Peyer's patch (tissue), 4 donors: ENCODE results near the gene KRT1.

Experiments
- POLR2A ChIP-seq, 2 donors: fragments of 450-650 bp; IDR thresholded peaks; one replicate each; pipeline ENCODE4 v1.5.1; 2017; ENCODE audit warnings: antibody characterized with exemption in 2 of 2, mild to moderate bottlenecking in 2 of 2, moderate library complexity in 2 of 2
- TF ChIP-seq, protein P1 (sequence below), 6 experiments: fragments of 450-650 bp in 4 of 6; fragments of 200-600 bp in 2 of 6; sonication (generic) in 1 of 6; IDR thresholded peaks; one replicate each; pipeline ENCODE4 v1.5.1; 2017 to 2019; ENCODE audit warnings: antibody characterized with exemption in 6 of 6, mild to moderate bottlenecking in 3 of 6, moderate library complexity in 1 of 6

DNA sequence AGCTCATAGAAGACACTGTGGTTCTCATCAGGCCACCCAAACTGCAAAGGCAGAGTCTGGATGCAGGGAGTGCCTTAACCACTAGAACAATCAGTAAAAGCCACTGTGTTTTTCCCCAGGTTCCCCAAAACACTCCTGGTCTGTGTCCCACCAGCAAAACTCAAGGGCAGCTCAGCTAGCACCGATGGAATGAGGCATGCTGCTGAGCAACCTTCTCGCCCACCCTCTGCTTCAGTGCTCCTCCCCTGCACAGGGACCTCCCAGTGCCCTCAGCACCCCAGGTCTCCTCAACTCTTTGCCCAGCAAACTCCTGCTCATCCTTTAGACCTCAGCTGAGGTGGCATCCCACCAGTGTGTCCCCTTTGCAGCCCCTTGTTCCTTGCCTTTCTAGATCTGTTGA lies 19.2 kb upstream of the KRT1 start:
- TF ChIP-seq, protein P1, sequence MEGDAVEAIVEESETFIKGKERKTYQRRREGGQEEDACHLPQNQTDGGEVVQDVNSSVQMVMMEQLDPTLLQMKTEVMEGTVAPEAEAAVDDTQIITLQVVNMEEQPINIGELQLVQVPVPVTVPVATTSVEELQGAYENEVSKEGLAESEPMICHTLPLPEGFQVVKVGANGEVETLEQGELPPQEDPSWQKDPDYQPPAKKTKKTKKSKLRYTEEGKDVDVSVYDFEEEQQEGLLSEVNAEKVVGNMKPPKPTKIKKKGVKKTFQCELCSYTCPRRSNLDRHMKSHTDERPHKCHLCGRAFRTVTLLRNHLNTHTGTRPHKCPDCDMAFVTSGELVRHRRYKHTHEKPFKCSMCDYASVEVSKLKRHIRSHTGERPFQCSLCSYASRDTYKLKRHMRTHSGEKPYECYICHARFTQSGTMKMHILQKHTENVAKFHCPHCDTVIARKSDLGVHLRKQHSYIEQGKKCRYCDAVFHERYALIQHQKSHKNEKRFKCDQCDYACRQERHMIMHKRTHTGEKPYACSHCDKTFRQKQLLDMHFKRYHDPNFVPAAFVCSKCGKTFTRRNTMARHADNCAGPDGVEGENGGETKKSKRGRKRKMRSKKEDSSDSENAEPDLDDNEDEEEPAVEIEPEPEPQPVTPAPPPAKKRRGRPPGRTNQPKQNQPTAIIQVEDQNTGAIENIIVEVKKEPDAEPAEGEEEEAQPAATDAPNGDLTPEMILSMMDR (IDR thresholded peaks at IDR 0.05) = no peak
- TF ChIP-seq POLR2A (IDR thresholded peaks at IDR 0.05) = no peak
